PC-9 (cell line): ENCODE data around the gene MAFG. TPM values are rescaled to one million over a fixed set of nuclear protein-coding genes. Genes with fewer than 3 reads are reported as not detected.

ENCODE experiments used
- BruUV-seq: library from RNA; stranded (reverse); fragments of 400-500 nt; replicated peaks from 2 replicates; lab custom pipeline; 2021; lab: Mats Ljungman, UMichigan
- CTCF ChIA-PET: fragments of 300-600 bp; sonication (Branson Sonifier 250); formaldehyde crosslinking; loops from one replicate; lab custom pipeline; 2022; ENCODE audit warnings: antibody characterized with exemption; lab: Charles Lee
- POLR2A ChIA-PET: fragments of 300-600 bp; sonication (Branson Sonifier 250); formaldehyde crosslinking; loops from one replicate; lab custom pipeline; 2022; ENCODE audit warnings: antibody characterized with exemption; ENCODE audit not compliant: unreplicated experiment; lab: Charles Lee
- DNase-seq, 2 experiments: peaks; one replicate each; pipeline versions ENCODE4 v3.0.0 to v3.0.0-alpha.2; 2015 to 2022; ENCODE audit warnings: mixed read lengths in 1 of 2
- H2AFZ ChIP-seq: fragments of 200-600 bp; sonication (generic); 2 replicates; pipeline ENCODE4 v1.8.1; 2017; ENCODE audit warnings: antibody characterized with exemption
- H3F3A ChIP-seq: fragments of 200-600 bp; sonication (generic); 2 replicates; pipeline ENCODE4 v1.8.1; 2017; ENCODE audit warnings: antibody characterized with exemption, mild to moderate bottlenecking, low read depth; ENCODE audit not compliant: insufficient read depth
- H3K27ac ChIP-seq: fragments of 200-600 bp; sonication (generic); 2 replicates; pipeline ENCODE4 v1.6.1; 2016; ENCODE audit warnings: mixed run types
- H3K27me3 ChIP-seq: fragments of 200-600 bp; sonication (generic); 2 replicates; pipeline ENCODE4 v1.6.1; 2016; ENCODE audit warnings: low read depth, mixed run types; ENCODE audit not compliant: insufficient read depth
- H3K36me3 ChIP-seq: fragments of 200-600 bp; sonication (generic); 2 replicates; pipeline ENCODE4 v1.6.1; 2016; ENCODE audit warnings: low read depth, mixed run types
- H3K4me1 ChIP-seq: fragments of 200-600 bp; sonication (generic); replicated peaks from 2 replicates; pipeline ENCODE4 v1.6.1; 2016; ENCODE audit warnings: mixed run types; ENCODE audit not compliant: insufficient read depth
- H3K4me2 ChIP-seq: fragments of 200-600 bp; sonication (generic); 2 replicates; pipeline ENCODE4 v1.6.1; 2017; ENCODE audit warnings: mixed run types
- H3K4me3 ChIP-seq: fragments of 200-600 bp; sonication (generic); 2 replicates; pipeline ENCODE4 v1.6.1; 2016; ENCODE audit warnings: mixed run types
- H3K79me2 ChIP-seq: fragments of 200-600 bp; sonication (generic); 2 replicates; pipeline ENCODE4 v1.6.1; 2017; ENCODE audit warnings: low read depth, mixed run types
- H3K9me2 ChIP-seq: fragments of 200-600 bp; sonication (generic); 2 replicates; pipeline ENCODE4 v1.8.1; 2017; ENCODE audit warnings: mild to moderate bottlenecking; ENCODE audit not compliant: insufficient read depth
- H3K9me3 ChIP-seq: fragments of 200-600 bp; sonication (generic); 2 replicates; pipeline ENCODE4 v1.8.1; 2016; ENCODE audit warnings: low read depth; ENCODE audit not compliant: insufficient read depth
- H4K20me1 ChIP-seq: fragments of 200-600 bp; sonication (generic); 2 replicates; pipeline ENCODE4 v1.8.1; 2017; ENCODE audit not compliant: insufficient read depth
- EZH2 ChIP-seq: fragments of 200-600 bp; sonication (generic); IDR thresholded peaks from 2 replicates; pipeline ENCODE4 v1.8.0; 2017; ENCODE audit warnings: antibody characterized with exemption, low read depth
- intact Hi-C: fragments of 100-400 bp; cut with micrococcal nuclease; formaldehyde crosslinking; loops from one replicate; pipeline ENCODE4 v1.10.0; 2022; ENCODE audit not compliant: unreplicated experiment
- total RNA-seq: library from RNA; stranded (reverse); gene quantifications from 2 replicates; pipeline ENCODE4 v1.2.3, GENCODE V29; 2021
- TF ChIP-seq, protein P1 (sequence below): fragments of 200-600 bp; sonication (generic); conservative IDR thresholded peaks from 2 replicates; pipeline ENCODE4 v1.6.1; 2017; ENCODE audit warnings: mixed run types, antibody characterized with exemption, mild to moderate bottlenecking, moderate library complexity

Gene MAFG
- total RNA-seq, 1 experiment from 2014 or later, result 79.5 TPM

GRCh38 chr17:81961521-81962498 is 34.3 kb upstream of the MAFG start:
- Histone ChIP-seq H3K4me2 (no peak overlapping the region), H3K4me3 (no peak overlapping the region), H2AFZ (no peak overlapping the region), H3K4me1 (no peaks in the 10 kb centered on the region), H3K9me2 (no peaks in the 10 kb centered on the region), H4K20me1 (no peaks in the 10 kb centered on the region), H3K27ac (no peak overlapping the region), H3K79me2 (no peaks in the 10 kb centered on the region), H3K9me3 (no peaks in the 10 kb centered on the region), H3K27me3 (no peaks in the 10 kb centered on the region), H3K36me3 (no peaks in the 10 kb centered on the region), H3F3A (peaks cover 16% of the 10 kb centered on the region)
- TF ChIP-seq EZH2, result no peak
- TF ChIP-seq, protein P1, sequence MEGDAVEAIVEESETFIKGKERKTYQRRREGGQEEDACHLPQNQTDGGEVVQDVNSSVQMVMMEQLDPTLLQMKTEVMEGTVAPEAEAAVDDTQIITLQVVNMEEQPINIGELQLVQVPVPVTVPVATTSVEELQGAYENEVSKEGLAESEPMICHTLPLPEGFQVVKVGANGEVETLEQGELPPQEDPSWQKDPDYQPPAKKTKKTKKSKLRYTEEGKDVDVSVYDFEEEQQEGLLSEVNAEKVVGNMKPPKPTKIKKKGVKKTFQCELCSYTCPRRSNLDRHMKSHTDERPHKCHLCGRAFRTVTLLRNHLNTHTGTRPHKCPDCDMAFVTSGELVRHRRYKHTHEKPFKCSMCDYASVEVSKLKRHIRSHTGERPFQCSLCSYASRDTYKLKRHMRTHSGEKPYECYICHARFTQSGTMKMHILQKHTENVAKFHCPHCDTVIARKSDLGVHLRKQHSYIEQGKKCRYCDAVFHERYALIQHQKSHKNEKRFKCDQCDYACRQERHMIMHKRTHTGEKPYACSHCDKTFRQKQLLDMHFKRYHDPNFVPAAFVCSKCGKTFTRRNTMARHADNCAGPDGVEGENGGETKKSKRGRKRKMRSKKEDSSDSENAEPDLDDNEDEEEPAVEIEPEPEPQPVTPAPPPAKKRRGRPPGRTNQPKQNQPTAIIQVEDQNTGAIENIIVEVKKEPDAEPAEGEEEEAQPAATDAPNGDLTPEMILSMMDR, result no peak
- CTCF ChIA-PET, result interaction anchor here (0.8 kb wide), 1 partner anchor 57 kb away, joined by 4 read pairs; no protein-coding TSS in a partner anchor
- POLR2A ChIA-PET, result no interaction called here
- intact Hi-C loops, result no loop called here
- BruUV-seq, result no TSS peak
- no peak for DNase-seq

DNA sequence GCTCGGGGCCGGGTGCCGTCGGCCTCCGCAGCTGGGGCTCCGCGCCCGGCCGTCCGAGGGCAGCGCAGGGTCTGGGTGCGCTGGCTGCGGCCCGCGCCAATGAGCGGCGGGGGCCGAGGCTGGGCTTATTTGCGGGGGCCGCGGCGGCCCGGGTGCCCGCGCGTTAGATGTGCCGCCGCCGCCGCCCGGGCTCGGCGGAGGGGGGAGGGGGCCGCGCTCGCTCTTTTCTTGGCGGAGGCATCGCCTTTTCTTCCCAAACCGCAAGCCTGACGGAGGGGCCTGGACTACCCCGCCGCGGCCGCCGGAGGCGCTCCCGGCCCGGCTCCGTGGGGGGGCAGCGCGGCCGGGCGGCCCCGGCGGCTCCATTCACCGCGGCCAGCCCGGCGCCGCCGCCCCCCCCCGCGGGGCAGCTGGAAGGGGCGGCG is 33.6 kb upstream of the MAFG start, which contains the start of gene NOTUM:
Gene NOTUM, minus strand, starts transcription at position 101 of the 425 bp plus-strand sequence. CDS start 278 bp downstream, outside the sequence.
- no peak for DNase-seq
- no peak within 1 kb of the TSS for H3K4me3 ChIP-seq

More for the DNA sequence above, 33.6 kb upstream of the MAFG start, which contains the start of gene NOTUM:
- H3K36me3 ChIP-seq, result no peaks in the 10 kb centered on the region
- intact Hi-C loops, result no loop called here
- no peak for TF ChIP-seq EZH2
- TF ChIP-seq, protein P1, result no peak
- H3K4me1 ChIP-seq, result no peaks in the 10 kb centered on the region
- no peaks in the 10 kb centered on the region for H3K79me2 ChIP-seq
- H3K27ac ChIP-seq, result no peak within 1 kb of the TSS
- H4K20me1 ChIP-seq, result no peaks in the 10 kb centered on the region
- H3K9me3 ChIP-seq, result no peaks in the 10 kb centered on the region
- ChIA-PET POLR2A (interaction anchor here (0.6 kb wide), 1 partner anchor 87 kb away, joined by 7 read pairs; no protein-coding TSS in a partner anchor), CTCF (interaction anchor here (0.5 to 2.0 kb wide), 3 partner anchors 42 to 457 kb away, joined by 3 to 7 read pairs (median 5); no protein-coding TSS in a partner anchor)
- no peaks in the 10 kb centered on the region for H3K27me3 ChIP-seq
- no peaks in the 10 kb centered on the region for H3K9me2 ChIP-seq
- peaks cover 16% of the 10 kb centered on the region for H3F3A ChIP-seq
- peak within 1 kb of the TSS; percentile 57; the same call in 1 of the 2 replicates for H3K4me2 ChIP-seq
- BruUV-seq, result no TSS peak
- no peak within 1 kb of the TSS for H2AFZ ChIP-seq
